Measurements from ENCODE around the gene CDK6.

GRCh38 chr7:92694211-92694610 is 142.2 kb downstream of the CDK6 start:
- no peak for TF ChIP-seq CTCF (IDR thresholded peaks at IDR 0.05)
- TF ChIP-seq POLR2A (IDR thresholded peaks at IDR 0.05) = no peak

Data from right lobe of liver (tissue), 4 donors.